ENCODE results near the gene NLRP13. TPM values are rescaled to one million over a fixed set of nuclear protein-coding genes. Genes with fewer than 3 reads are reported as not detected.

Gene NLRP13
- polyA plus RNA-seq (2011; rRNA removed) (not detected in 2 replicates), polyA minus RNA-seq (2011; rRNA and poly(A)+ RNA removed) (not detected in 2 replicates)

- DNase-seq (ENCODE audit: low read depth): no peak
- no peaks in the 10 kb centered on the region for H3K27me3 ChIP-seq (ENCODE audit: control insufficient read depth, insufficient read depth, low read length)
- TF ChIP-seq CTCF (IDR thresholded peaks at IDR 0.05; ENCODE audit: insufficient read depth, low read depth, low read length): no peak
- CTCF ChIA-PET: no interaction called here
- no peaks in the 10 kb centered on the region for H3K36me3 ChIP-seq (ENCODE audit: control insufficient read depth, insufficient read depth, low read length)
- POLR2A ChIA-PET: no interaction called here
- no peak within 1 kb of the TSS for H3K4me3 ChIP-seq (ENCODE audit: low read depth, low read length)
These were observed at the start of gene NLRP13 for GRCh38 chr19:55931936-55932386. Gene NLRP13 (minus strand): TSS chr19:55932336. CDS start chr19:55932311, 25 bp downstream.

- no peak for TF ChIP-seq CTCF (IDR thresholded peaks at IDR 0.05; ENCODE audit: insufficient read depth, low read depth, low read length)
- no peak for DNase-seq (ENCODE audit: low read depth)
- H3K4me3 ChIP-seq (ENCODE audit: low read depth, low read length): no peak overlapping the region
- POLR2A ChIA-PET: no interaction called here
- H3K27me3 ChIP-seq (ENCODE audit: control insufficient read depth, insufficient read depth, low read length): no peaks in the 10 kb centered on the region
- CTCF ChIA-PET: no interaction called here
- no peaks in the 10 kb centered on the region for H3K36me3 ChIP-seq (ENCODE audit: control insufficient read depth, insufficient read depth, low read length)
These were observed 48.3 kb upstream of the NLRP13 start for GRCh38 chr19:55980415-55980814.

DNA sequence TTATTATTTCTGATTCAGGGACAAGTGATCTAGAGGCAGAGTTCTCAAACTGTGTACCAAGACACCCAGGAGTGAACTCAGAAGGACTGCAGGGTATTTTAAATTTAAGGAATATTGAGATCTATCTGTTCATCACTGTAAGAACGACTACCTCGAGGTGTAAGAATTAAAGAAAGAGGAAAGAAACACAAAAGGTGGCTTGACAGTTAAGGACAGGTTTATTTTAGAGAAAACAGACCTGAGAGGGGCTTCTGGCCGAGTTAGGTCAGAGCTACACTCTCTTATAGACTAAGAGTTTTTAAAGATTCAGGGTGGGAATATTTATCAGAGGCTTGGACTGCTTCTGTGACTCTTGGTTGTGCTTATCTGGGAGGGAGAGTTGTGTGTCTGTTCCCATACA is 41.8 kb upstream of the NLRP13 start:
- no peak for DNase-seq (ENCODE audit: low read depth)
- H3K36me3 ChIP-seq (ENCODE audit: control insufficient read depth, insufficient read depth, low read length): no peaks in the 10 kb centered on the region
- no peaks in the 10 kb centered on the region for H3K27me3 ChIP-seq (ENCODE audit: control insufficient read depth, insufficient read depth, low read length)
- no peak for TF ChIP-seq CTCF (IDR thresholded peaks at IDR 0.05; ENCODE audit: insufficient read depth, low read depth, low read length)
- H3K4me3 ChIP-seq (ENCODE audit: low read depth, low read length): no peak overlapping the region
- ChIA-PET POLR2A (no interaction called here), CTCF (no interaction called here)

DNA sequence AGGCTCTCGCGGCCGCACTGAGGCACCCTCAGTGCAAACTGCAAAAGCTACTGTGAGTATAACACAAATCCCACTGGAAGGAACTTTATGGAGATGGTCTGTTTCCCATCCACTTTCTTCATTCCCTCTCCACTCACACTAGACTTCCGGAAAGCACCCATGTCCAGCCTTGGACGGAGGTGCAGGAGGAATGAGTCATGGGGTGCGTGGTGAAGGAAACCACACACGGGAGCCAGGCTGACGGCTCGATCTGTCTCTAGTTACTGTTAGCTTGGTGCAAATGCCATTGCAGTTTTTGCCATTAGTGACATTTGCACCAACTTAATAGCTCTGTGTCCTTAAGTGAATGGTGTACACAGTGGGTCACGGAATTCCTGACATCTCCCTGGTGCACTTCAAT is 30.1 kb upstream of the NLRP13 start:
- POLR2A ChIA-PET: no interaction called here
- Histone ChIP-seq H3K27me3 (ENCODE audit: control insufficient read depth, insufficient read depth, low read length) (no peaks in the 10 kb centered on the region), H3K36me3 (ENCODE audit: control insufficient read depth, insufficient read depth, low read length) (no peaks in the 10 kb centered on the region), H3K4me3 (ENCODE audit: low read depth, low read length) (no peak overlapping the region)
- TF ChIP-seq CTCF (IDR thresholded peaks at IDR 0.05; ENCODE audit: insufficient read depth, low read depth, low read length): no peak
- DNase-seq (ENCODE audit: low read depth): no peak
- CTCF ChIA-PET: no interaction called here

GRCh38 chr19:55959996-55960675 is 28.0 kb upstream of the NLRP13 start:
- ChIA-PET POLR2A (no interaction called here), CTCF (no interaction called here)
- DNase-seq (ENCODE audit: low read depth): no peak
- Histone ChIP-seq H3K27me3 (ENCODE audit: control insufficient read depth, insufficient read depth, low read length) (no peaks in the 10 kb centered on the region), H3K4me3 (ENCODE audit: low read depth, low read length) (no peak overlapping the region), H3K36me3 (ENCODE audit: control insufficient read depth, insufficient read depth, low read length) (no peaks in the 10 kb centered on the region)
- no peak for TF ChIP-seq CTCF (IDR thresholded peaks at IDR 0.05; ENCODE audit: insufficient read depth, low read depth, low read length)
